DOHH2 (cell line): ENCODE measurements around the gene TRAK1.

ENCODE experiments used
- H3F3A ChIP-seq: fragments of 200-600 bp; sonication (generic), shearing (Covaris generic); 2 replicates; pipeline ENCODE4 v1.6.0; 2016; ENCODE audit warnings: antibody characterized with exemption, mild to moderate bottlenecking; ENCODE audit not compliant: control insufficient read depth, insufficient read depth
- H3K27ac ChIP-seq: fragments of 200-600 bp; sonication (generic); 2 replicates; pipeline ENCODE4 v1.5.1; 2014; ENCODE audit warnings: low read depth, mild to moderate bottlenecking, low read length, moderate library complexity
- H3K27me3 ChIP-seq: fragments of 200-600 bp; sonication (generic); 2 replicates; pipeline ENCODE4 v1.6.1; 2014; ENCODE audit warnings: mild to moderate bottlenecking, low read length, mixed read lengths; ENCODE audit not compliant: control insufficient read depth
- H3K36me3 ChIP-seq: fragments of 200-600 bp; sonication (generic); 2 replicates; pipeline ENCODE4 v1.6.1; 2014; ENCODE audit warnings: mild to moderate bottlenecking, low read length, moderate library complexity, mixed read lengths; ENCODE audit not compliant: control insufficient read depth
- H3K4me1 ChIP-seq: fragments of 200-600 bp; sonication (generic); 2 replicates; pipeline ENCODE4 v1.6.1; 2014; ENCODE audit warnings: mild to moderate bottlenecking, low read length, mixed read lengths; ENCODE audit not compliant: control insufficient read depth
- H3K4me2 ChIP-seq: fragments of 200-600 bp; sonication (generic); 2 replicates; pipeline ENCODE4 v1.6.0; 2014; ENCODE audit warnings: mild to moderate bottlenecking, low read length, moderate library complexity
- H3K4me3 ChIP-seq: fragments of 200-600 bp; sonication (generic); 2 replicates; pipeline ENCODE4 v1.5.1; 2014; ENCODE audit warnings: mild to moderate bottlenecking, low read length, mixed read lengths
- H3K79me2 ChIP-seq: fragments of 200-600 bp; sonication (generic); 2 replicates; pipeline ENCODE4 v1.6.1; 2014; ENCODE audit warnings: mild to moderate bottlenecking, low read length, mixed read lengths; ENCODE audit not compliant: control insufficient read depth
- H3K9me2 ChIP-seq: fragments of 200-600 bp; sonication (generic); replicated peaks from 2 replicates; pipeline ENCODE4 v1.6.1; 2014; ENCODE audit warnings: mild to moderate bottlenecking, low read length, mixed read lengths; ENCODE audit not compliant: control insufficient read depth
- H3K9me3 ChIP-seq: fragments of 200-600 bp; sonication (generic); 2 replicates; pipeline ENCODE4 v1.6.1; 2014; ENCODE audit warnings: antibody characterized with exemption, low read length, mixed read lengths; ENCODE audit not compliant: control insufficient read depth, insufficient read depth
- H4K20me1 ChIP-seq: fragments of 200-600 bp; sonication (generic); 2 replicates; pipeline ENCODE4 v1.6.0; 2014; ENCODE audit warnings: low read depth, mild to moderate bottlenecking, antibody characterized with exemption, low read length, moderate library complexity; ENCODE audit not compliant: control insufficient read depth, insufficient read depth
- EZH2phosphoT487 ChIP-seq: fragments of 200-600 bp; sonication (generic); IDR thresholded peaks from 2 replicates; pipeline ENCODE4 v1.6.1; 2017; ENCODE audit warnings: borderline replicate concordance, mild to moderate bottlenecking, antibody characterized with exemption, low read length, moderate library complexity, mixed read lengths
- TF ChIP-seq, protein P1 (sequence below): fragments of 200-600 bp; sonication (generic); IDR thresholded peaks from one replicate; pipeline ENCODE4 v1.5.1; 2014; ENCODE audit warnings: antibody characterized with exemption, mild to moderate bottlenecking, low read depth, low read length; ENCODE audit not compliant: poor library complexity, severe bottlenecking

TRAK1 gene

DNA sequence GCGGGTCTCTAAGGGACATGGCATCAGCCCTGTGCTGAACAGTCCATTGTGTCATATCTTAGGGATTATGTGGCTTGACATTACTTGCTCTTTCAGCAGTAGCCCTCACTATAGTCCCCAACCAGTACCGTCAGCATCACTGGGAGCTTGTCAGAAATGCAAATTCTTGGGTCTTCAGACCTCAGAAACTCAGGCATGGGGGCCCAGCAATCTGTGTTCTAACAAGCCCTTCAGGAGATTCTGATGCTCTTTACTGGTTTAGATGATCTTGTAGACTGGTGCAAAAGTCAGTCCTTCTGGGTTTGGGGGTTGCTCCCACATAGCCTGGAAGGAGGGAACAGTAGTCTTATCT, 39.0 kb upstream of the TRAK1 start:
- Histone ChIP-seq H3K9me2 (no peaks in the 10 kb centered on the region), H3F3A (peaks cover 17% of the 10 kb centered on the region), H3K4me3 (no peak overlapping the region), H3K36me3 (peaks cover 8% of the 10 kb centered on the region; the same call in 1 of the 2 replicates), H3K4me1 (peaks cover 78% of the 10 kb centered on the region), H3K79me2 (peaks cover 98% of the 10 kb centered on the region), H3K27ac (peak overlapping the region; percentile 14; the same call in 1 of the 2 replicates), H3K27me3 (no peaks in the 10 kb centered on the region), H4K20me1 (peaks cover 12% of the 10 kb centered on the region), H3K4me2 (peak overlapping the region; percentile 32), H3K9me3 (no peaks in the 10 kb centered on the region)
- no peak for TF ChIP-seq EZH2phosphoT487
- TF ChIP-seq, protein P1, sequence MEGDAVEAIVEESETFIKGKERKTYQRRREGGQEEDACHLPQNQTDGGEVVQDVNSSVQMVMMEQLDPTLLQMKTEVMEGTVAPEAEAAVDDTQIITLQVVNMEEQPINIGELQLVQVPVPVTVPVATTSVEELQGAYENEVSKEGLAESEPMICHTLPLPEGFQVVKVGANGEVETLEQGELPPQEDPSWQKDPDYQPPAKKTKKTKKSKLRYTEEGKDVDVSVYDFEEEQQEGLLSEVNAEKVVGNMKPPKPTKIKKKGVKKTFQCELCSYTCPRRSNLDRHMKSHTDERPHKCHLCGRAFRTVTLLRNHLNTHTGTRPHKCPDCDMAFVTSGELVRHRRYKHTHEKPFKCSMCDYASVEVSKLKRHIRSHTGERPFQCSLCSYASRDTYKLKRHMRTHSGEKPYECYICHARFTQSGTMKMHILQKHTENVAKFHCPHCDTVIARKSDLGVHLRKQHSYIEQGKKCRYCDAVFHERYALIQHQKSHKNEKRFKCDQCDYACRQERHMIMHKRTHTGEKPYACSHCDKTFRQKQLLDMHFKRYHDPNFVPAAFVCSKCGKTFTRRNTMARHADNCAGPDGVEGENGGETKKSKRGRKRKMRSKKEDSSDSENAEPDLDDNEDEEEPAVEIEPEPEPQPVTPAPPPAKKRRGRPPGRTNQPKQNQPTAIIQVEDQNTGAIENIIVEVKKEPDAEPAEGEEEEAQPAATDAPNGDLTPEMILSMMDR, result no peak

DNA sequence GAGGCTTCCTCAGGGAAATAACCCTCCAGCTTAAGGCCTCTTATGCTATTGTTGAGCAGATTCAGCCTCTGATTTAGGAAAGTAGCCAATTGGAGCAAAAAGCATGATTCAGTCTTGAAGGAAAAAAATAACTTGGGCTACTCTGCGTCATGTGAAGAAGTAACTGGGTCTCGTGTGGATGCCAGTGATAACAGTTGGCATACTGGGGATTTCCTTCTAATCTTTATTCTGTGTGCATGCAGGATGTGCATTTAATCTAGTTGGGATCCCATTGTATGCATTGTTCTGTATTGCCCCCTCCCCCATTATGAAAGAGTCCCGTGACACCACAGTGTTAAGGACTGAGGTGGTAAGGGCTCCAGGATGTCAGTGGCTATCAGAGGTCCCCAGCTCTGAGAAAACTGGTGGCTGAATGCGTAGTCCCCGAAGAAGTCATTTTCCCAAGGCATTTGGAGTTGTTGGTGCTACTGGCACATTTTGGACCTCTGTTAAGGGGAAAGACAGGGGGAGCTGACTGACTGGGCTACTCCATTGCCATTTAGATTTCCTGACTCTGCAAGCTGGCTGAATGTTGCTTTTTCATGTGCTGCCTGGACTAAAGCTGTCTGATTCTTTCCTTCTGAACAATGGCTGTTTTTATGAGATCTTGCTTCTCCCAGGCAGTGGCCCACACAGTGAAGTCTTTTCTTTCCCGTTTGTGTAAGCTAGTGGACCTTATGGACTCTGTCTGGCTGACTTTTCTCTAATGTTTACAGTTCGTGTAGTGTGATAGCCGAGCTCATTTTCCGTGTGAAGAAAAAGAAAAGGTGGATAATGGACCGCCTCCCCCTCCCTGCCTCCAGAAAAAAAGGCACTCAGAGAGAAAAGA, 38.4 kb upstream of the TRAK1 start:
- TF ChIP-seq EZH2phosphoT487, result no peak
- TF ChIP-seq, protein P1, result no peak
- Histone ChIP-seq H3K4me3 (no peak overlapping the region), H3K4me2 (peak overlapping the region; percentile 32), H3K27ac (no peak overlapping the region), H3K79me2 (peaks cover 98% of the 10 kb centered on the region), H3K9me2 (no peaks in the 10 kb centered on the region), H3K36me3 (peaks cover 12% of the 10 kb centered on the region; the same call in 1 of the 2 replicates), H3K4me1 (peaks cover 78% of the 10 kb centered on the region), H3K9me3 (no peaks in the 10 kb centered on the region), H4K20me1 (peaks cover 12% of the 10 kb centered on the region), H3K27me3 (no peaks in the 10 kb centered on the region), H3F3A (peaks cover 13% of the 10 kb centered on the region)

DNA sequence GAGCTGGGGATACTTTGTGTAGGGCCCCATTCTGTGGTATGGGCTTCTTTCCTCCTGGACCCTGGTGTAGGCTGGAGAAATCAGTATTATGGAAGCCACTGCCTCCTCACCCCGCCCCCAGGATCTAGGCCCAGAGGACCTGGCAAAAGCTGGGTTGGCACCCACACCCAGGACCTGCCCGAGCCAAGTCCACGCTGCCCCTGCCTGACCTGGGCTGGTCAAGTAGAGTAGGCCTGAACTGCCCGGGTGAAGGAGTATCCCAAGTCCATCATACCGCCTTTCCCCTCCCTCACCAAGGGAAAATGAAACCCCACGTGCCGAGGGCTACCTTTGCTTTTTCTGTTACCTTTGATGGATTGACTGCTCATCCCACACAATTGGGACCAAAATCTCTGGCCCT, 37.7 kb upstream of the TRAK1 start:
- no peak overlapping the region for H3K4me2 ChIP-seq
- no peak overlapping the region for H3K27ac ChIP-seq
- H3K9me3 ChIP-seq, result no peaks in the 10 kb centered on the region
- H3K36me3 ChIP-seq, result peaks cover 15% of the 10 kb centered on the region
- no peaks in the 10 kb centered on the region for H3K27me3 ChIP-seq
- TF ChIP-seq, protein P1, result no peak
- no peak for TF ChIP-seq EZH2phosphoT487
- peaks cover 98% of the 10 kb centered on the region for H3K79me2 ChIP-seq
- H3F3A ChIP-seq, result peaks cover 8% of the 10 kb centered on the region
- no peaks in the 10 kb centered on the region for H3K9me2 ChIP-seq
- peaks cover 12% of the 10 kb centered on the region for H4K20me1 ChIP-seq
- peaks cover 78% of the 10 kb centered on the region for H3K4me1 ChIP-seq
- no peak overlapping the region for H3K4me3 ChIP-seq
